ENCODE data around the gene GSX2.
"Not testable (repeated sequence)": the region's sequence is repeated elsewhere in the genome, so short reads cannot be mapped to it uniquely, and the experiment has no call there.

The GSX2 gene

DNA sequence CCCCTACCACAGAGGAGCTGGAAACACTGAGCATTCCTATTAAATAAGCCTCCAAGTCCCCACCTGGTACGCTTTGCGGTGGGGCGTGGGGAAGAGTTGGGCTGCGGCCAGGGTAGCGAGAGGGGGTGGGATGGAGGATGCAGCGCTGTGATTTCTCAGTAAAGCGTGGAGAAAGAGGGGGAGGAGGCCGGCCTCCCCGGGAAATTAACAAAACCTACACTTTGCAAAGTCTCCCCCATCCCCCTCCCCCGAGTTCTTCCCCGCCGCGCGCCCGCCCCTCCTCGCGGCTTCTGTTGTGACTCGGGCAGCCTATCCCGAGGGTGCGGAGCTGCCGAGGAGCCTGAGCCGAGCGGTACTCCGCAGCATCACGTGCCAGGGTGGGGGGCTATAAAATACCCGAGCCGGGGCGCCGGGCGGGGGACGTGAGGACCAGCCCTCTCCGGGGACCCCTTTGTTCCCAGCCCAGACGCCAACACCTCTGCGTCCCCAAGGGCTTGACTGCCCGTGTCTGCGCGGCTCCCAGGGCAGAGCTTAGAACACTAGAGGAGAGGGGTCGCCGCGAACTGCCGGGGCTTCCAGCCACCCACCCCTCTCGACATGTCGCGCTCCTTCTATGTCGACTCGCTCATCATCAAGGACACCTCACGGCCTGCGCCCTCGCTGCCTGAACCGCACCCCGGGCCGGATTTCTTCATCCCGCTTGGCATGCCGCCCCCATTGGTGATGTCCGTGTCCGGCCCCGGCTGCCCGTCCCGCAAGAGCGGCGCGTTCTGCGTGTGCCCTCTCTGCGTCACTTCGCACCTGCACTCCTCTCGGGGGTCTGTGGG, at the start of gene GSX2:
TSS of gene GSX2 (plus strand) at position 416 of the 827 bp plus-strand sequence. CDS start at position 598, 182 bp downstream.
- DNase-seq: no peak

GRCh38 chr4:54050214-54050904, 49.6 kb upstream of the GSX2 start:
- DNase-seq: no peak

- not testable (repeated sequence) for DNase-seq
Measured at GRCh38 chr4:54053322-54053721, 46.6 kb upstream of the GSX2 start.

DNA sequence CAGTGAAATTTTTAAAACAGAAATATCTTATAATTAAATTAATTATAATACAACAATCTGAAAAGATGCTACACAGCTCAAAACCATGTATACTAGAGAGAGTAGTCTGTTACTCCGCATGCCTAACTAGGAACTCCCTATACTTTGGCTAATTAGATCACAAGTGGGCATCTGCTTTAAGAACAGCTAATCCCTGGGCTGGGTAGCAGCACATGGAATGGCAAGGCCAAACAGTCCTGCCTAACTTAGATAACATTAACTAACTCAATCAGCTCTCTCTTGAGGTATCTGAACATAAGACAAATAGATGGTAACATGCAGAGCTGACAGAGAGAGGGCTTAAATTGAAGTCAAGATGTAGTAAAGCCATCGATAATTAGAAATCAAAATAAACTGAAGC, 45.5 kb upstream of the GSX2 start:
- no peak for DNase-seq

GRCh38 chr4:54055494-54055893, 44.5 kb upstream of the GSX2 start:
- no peak for DNase-seq

DNA sequence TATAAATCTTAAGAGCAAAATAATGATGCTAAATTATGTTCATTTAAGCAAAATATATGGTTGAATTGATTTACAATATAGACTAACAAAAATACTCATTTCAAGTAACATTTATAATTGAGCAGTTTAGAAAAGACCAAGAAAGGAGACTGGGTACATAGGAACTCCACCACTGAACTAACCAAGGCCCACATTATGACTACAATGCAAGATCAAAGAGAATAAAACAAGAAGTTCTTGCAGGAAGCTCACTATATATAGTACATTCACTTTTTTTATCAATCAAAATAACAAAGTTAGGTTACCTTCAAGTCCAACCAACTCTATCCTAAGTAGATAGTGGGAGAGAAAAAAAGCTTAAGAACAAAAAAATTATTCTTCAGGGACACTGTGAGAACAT, 43.6 kb upstream of the GSX2 start:
- DNase-seq: no peak

- no peak for DNase-seq
Measured at GRCh38 chr4:54058171-54058570, 41.8 kb upstream of the GSX2 start.

DNA sequence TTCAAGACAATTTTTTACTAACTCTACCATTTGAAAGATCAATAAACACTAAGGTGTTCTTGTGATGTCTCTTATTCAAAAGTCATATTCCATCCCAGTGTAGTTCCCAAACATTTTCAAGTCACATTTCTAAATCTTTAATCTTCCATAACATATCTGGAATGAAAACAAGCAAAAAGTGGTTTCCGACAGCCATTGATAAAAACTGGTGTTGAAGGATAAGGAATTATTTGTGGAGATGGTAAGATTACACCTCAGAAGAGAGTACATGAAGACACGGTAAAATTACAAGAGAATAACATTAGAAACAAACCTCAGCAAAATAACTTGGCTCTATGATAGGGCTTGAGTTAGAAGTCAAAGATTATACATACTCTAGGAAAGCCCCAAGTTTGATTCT, 39.8 kb upstream of the GSX2 start:
- DNase-seq: no peak

- no peak for DNase-seq
Measured at GRCh38 chr4:54061067-54061466, 38.9 kb upstream of the GSX2 start.

DNA sequence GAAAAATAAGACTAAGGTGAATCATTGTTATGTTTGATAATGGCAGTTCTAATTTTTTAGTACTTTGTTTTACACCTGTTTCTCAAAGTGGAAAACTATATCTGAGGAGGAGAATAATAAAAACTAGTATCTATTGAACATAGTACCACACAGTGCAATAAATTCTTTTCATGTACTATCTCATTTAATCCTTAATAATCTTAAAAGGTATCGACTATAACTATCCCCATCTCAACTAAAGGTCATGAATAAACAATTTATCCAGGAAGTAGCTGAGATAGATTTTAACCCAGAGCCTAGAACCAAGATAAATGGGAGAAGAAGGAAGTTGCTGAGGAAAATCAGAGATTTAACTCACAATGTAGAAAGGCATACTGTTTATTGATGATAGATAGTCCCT, 38.1 kb upstream of the GSX2 start:
- DNase-seq: no peak

DNA sequence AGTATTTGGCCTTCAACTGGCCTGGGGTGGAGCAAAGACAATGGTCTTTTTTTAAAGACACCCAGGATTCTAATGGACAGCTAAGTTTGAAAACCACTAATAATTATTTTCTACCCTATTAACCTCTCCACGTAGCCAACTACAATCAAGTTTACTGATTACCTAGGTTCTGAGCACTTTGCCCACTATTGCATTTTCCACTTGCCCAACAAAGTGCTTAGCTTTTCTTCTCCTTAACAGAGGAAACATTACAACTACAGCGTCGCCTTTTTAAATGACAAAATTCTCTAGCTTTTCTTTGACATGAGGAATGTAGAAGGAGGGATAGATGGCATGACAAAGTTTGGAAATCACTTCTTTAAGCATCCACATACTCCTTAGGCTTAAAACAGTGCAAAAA, 37.6 kb upstream of the GSX2 start:
- DNase-seq: no peak

- no peak for DNase-seq
Measured at GRCh38 chr4:54063229-54063628, 36.7 kb upstream of the GSX2 start.

- peak; percentile 7 for DNase-seq
Measured at GRCh38 chr4:54063737-54064316, 36.1 kb upstream of the GSX2 start.

DNA sequence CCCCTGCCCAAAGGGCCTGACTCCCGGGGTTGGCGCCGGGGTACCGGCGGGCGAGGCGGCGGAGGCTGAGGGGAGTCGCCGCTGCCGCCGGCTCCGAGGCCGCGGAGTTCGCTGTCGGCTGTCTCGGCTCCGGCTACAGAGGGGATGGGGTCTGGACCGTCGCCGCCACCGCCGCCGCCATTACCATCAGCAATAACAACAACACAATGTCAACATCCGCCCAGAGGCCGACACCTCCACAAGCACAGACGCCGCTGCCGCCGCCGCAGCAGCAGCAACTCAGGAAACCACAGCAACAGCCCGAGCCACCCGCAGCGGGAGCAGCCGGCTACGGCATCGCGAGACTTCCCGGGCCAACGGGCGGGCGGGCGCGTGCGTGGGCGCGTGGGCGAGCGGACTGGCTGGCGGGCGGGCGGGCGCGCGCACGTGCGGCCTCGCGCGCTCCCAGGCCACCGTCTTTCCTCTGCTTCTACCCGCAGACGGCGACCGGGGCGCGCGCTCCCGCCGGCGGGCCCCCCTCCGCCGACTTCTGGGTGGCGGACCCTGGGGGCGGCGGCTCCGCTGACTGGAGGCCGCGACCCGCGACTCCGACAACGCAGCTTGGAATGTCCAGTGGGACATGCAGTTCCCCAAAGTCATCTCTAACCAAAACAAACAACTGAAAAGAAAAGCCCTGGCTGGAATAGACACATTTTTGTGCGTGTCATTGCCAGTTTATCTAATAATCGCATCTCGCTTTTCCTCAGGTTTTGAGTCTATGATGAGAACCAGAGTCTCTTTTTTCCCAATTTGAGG, 35.4 kb upstream of the GSX2 start, which contains the start of gene CHIC2:
TSS of gene CHIC2 (minus strand) at position 289 of the 795 bp plus-strand sequence. CDS start 305 bp downstream, outside the sequence.
- peak; percentile 94 for DNase-seq

- no peak for DNase-seq
Measured at GRCh38 chr4:54065282-54066087, 34.5 kb upstream of the GSX2 start.

- DNase-seq: no peak
Measured at GRCh38 chr4:54066088-54066415, 33.9 kb upstream of the GSX2 start.

- no peak for DNase-seq
Measured at GRCh38 chr4:54066718-54067129, 33.2 kb upstream of the GSX2 start.

DNA sequence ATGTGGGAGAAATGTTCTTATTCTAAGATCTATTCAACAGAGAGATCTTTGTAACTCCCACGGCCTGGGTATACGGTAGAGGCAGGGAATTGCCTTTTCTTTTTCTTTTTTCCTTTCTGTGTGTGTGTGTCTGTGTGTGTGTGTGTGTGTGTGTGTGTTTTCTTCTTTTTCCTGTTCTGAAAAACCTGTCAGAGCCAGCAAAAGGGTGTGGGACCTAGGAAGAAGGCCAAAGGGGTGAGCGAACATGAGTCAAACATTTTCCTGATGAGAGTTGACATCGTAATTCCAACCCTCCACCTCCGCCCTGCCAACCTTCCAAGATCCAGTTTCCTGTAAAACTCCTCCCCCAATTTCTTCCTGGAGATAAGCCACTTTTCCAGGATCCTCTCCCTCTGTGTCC, 32.8 kb upstream of the GSX2 start:
- DNase-seq: no peak

DNA sequence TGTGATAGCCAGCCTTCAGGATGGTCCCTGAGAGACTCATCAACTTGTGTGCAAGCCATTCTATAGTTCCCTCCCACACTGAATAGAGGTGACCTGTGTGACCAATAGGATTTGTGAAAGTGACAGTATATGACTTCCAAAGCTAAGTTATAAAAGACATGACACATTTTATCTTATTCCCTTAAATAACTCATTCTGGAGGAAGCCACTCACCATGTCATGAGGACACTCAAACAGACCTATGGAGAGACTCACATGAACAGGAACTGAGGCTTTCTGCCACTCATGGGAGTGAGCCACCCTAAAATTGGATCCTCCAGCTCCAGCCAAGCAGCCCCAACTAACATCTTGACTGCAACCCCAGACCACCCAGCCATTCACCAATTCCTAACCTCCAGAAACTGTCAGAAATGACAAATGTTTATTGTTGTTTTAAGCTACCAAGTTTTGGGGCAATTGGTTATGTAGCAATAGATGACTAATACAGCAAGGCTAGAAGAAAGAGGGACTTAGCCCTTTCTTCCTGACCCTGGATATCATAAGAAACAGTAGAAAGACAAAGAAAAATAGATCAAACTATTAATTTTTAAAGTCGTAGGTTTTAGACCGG, 26.6 kb upstream of the GSX2 start:
- no peak for DNase-seq

- DNase-seq: no peak
Measured at GRCh38 chr4:54074381-54074780, 25.6 kb upstream of the GSX2 start.

DNA sequence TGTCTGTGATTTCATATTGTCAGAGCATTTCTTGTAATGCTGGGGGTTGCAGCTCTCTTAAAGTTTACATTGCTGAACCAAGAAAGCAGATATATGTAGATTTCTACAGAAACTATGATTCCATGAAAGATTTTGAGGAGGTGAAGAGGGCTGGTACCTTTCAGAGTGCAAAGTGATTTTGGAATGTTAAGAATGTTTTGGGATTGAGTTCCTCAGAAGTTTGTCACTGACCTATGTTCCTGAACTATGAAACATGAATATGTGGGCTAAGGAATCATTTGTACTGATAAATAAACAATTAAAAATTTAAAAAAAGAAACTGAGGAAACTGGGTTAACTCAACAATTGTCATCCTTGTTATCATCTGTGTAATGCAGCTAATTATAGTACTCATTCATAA, 23.3 kb upstream of the GSX2 start:
- DNase-seq: no peak

DNA sequence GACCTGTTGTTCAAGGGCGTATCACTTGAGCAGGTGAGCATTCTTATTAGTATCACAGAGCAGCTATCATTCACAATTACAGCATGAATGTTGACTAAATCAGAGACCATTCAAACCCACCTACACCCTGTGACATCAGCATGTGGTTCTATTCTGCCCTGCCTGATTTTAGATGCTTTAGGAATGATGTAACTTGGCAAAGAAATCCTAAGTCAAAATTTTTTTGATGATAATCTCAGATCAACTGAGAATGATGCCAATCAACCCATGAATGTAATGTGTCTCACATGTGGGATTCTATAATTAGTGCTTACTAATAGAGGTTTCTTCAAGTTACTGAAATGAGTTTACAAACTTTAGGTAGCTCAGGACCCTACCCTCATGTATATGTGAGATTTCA, 22.2 kb upstream of the GSX2 start:
- DNase-seq: no peak
